Stimulated activated CD4-positive, alpha-beta T cell treated with anti-CD3 and anti-CD28 coated beads, Interleukin-1b, Interleukin-23, amount 100 ng/mL, for 4 hours (primary cell): Measurements from ENCODE around the gene IFNGR1.

ENCODE experiments used
- DNase-seq, 2 donors: peaks; one replicate each; pipeline ENCODE4 v3.0.0-alpha.2; 2020; ENCODE audit warnings: low read depth in 2 of 2

IFNGR1 gene

DNA sequence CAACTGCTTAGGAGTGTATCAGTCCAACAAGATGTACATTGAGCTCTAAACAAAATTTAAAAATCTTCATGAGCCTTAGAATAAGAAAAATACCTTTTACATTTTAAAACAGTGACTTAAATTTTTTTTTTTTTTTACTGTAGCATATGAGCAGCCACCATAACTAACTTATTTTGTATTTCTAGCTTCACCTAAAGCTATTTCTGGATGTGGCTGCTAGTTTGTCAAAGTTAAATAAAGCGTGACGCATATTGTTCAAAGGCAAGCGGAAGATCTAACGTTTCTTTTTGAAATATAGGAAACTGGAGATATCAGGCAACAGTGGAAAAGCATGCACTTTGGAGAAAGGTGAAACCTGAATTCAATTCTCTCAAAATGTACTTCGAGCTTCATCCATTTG lies 42.5 kb downstream of the IFNGR1 start:
- DNase-seq = no peak

DNA sequence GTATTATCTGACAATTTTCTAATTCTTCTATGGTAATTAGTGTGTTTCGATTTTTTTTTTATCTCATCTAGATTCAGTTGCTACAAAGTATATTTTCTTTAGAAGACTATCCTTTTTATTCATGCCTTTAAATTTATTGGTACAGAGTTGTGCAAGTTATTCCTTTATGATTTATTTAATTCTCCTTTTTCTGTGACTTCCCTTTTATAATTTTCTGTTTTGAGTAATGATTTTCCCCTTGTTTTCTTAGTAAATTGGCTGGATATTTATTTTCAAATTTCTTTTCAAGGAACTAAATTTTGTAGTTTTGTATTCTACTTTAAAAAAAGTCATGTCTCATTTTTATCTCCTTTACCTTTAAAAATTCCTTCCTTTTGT lies 43.3 kb downstream of the IFNGR1 start:
- no peak for DNase-seq

DNA sequence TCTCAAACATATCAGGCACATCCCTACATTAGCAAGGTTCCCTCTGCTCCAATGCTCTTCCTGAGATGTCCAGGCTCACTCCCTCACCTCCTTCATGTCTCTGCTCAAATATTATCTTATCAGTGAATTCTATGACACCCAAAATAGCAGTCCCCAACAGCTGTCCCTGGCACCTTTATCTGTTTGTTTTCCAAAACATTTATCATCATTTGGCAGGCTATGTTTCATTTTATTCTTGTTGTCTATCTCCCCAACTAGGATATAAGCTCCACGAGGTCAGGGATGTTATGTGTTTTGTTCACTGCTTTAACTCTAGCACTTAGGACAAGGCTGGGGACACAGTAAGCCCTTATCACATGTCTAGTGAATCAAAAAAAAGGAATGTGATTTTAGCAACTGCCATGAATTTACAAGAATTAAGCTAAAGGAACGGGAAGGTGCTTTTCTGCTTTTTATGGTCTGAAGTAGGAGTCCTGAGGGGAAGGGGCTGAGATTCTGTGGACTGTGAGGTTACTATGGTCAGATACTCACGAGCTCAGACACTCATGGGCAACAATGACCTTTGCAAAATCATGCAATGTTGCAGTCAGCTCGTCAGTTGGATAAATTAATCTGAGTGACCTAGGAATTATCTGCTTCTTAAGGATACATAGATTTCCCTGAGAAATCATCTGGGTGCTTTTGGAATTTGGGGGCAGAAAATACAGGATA lies 43.9 kb downstream of the IFNGR1 start:
- no peak for DNase-seq

DNA sequence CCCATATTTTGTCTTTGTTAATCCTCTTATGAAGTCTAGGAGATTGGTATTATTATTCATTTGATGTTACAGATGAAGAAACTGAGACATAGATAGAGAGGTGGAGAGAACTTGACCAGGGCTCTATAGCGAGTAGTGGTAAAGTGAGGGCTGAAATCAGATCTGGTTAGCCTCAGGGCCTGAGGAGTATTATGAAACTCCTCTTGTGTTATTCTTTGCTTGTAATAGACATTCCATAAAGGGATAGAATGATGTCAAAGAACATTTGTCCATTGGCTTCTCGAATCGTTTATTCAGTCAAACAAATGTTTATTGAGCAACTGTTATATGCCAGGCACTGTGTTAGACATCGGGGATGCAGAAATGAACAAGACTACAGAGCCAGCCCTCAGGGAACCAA lies 45.7 kb downstream of the IFNGR1 start, which contains the start of gene IL22RA2:
TSS of gene IL22RA2 (minus strand) at position 144 of the 400 bp plus-strand sequence. CDS start 11,895 bp downstream, outside the sequence.
- DNase-seq = no peak

DNA sequence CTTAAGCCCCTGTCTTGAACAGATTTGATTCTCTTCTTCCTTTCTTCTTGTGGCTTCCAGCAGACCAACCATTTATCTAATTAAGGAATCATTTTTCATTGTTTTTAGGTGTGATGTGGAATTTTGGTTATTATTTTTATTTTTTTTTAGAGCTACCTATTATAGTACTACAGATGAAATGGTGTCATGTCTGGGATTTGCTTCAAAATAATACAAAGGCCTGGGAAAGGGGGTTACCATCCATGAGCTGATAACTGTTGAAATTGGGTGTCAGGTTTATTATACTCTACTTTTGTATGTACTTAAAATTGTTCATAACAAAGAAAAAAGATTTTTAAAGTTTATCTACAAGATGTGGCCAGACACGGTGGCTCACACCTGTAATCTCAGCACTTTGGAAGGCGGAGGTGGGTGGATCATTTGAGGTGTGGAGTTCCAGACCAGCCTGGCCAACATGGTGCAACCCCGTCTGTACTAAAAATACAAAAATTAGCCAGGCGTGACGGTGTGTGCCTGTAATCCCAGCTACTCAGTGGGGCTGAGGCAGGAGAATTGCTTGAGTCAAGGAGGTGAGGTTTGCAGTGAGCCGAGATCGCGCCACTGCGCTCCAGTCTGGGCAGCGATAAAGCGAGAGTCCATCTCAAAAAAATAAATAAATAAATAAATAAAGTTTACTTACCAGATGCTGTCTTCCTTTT lies 46.3 kb downstream of the IFNGR1 start:
- no peak for DNase-seq

DNA sequence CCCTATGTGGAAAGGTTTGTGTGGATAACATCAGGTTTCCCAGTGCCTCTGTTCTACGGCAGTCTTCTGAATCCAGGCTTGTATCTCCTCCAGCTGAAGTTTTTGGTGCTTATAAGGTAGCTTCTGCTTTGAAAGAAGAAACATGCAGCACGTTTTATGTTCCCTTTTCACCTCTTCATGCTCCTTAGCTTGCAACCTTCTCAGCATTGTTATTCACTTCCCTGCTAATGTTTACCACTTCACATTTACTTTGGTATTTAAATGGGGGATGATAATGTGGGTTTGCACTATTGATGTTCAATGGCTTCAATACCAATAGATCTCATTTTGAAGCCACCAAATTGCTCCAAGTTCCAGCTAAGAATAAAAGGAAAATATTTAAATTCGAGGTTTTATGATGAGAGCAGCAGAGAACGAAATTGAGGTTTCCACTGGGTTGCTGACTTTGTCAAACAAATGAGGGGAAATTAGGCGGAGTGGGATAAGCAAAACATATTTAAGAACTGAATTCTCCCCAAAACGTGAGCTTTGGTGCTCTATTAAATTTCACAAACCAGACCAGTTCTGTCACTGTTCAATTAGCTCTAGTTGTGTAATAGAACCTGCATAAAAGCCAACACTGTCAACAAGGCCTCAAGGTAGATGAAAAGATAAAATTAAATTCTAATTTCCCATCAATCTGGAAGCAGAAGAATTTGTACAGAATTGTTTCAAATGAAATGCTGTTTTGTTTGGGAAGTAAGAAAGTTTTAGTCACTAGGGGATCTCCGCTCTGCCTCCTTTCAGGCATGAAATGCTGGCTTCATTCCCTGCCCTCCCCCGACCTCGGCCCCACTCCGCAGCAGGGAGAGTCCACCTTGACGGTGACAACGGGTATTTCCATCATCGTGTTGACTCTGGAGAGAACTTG lies 47.1 kb downstream of the IFNGR1 start:
- DNase-seq = no peak

DNA sequence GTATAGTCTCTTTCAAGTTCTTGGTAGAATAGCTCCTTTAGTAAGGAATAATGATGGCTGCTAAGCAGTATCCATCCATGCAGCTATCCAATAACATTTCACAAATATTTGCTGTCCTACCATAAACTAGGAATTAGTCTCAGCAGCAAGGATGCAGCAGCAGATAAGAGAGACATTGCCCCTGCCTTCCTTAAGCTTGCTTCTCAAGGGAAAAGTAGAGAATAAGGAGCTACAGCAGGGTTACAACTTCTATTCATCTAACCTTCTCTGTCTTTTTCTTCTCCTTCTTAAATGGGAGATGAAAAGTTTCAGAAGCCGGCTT lies 48.2 kb downstream of the IFNGR1 start:
- DNase-seq = no peak

DNA sequence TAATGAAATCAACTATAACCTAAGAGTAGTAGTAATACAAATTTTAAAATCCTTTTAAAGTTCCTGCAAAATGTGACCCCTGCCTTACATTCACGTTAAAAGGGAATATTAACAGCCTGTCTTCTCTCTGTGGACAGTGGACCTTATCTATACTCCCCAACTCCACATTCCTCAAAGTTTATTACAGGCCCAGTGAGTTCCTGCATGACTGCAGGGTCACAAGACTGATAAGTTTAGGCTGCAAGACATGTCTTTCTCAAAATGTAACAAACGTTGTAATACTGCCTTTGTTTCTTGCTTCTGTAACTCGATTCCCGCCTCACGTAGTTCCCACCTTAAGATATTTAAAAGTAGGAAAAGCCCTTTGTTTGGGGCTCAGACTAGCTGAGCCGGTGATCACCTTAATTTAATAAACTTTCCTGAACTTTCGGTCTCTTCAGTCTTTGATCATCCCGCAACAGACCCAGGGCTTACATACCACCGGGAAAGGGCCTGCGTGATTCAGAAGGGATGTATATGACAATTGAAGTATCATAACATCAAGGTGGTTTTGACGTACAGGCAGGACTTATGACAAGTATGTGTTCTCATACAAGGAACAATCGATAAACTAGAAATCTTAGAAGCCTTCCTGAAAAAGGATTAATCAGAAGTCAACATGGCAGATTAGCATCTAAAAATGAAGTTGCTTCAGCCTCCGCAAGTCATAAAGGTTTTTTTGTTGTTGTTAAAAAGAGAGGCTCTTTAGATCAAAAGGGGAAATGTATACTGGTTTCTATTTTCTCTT lies 48.7 kb downstream of the IFNGR1 start:
- no peak for DNase-seq

DNA sequence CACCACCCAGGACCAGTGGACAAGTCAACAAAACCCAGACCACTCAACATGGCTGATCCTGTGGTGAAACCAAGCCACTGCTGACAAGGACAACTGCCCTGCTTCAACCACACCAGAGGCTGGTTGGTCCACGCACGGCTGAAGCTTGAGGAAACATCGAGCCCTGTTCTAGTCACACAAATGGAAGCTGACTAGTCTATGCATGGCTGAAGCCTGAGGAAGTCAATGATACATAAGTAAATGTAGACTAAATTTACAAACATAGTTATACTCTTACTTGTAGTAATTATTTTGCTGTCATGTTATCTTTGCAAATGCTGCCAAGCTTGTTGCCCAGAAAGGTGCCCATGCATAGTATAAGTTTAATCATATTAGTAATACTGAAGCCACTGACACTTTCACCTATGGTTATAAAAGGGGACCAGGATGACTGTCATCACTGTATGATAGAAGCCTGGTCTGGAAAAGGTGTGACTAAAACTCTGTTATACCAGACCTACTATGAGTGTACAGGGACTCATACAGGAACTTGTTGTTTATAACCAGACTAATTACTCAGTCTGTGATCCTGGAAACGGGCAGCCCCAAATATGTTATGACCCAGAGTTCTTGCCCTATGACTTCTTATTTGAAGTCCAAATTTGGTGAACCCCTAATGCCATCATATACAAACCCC lies 51.3 kb downstream of the IFNGR1 start:
- no peak for DNase-seq

DNA sequence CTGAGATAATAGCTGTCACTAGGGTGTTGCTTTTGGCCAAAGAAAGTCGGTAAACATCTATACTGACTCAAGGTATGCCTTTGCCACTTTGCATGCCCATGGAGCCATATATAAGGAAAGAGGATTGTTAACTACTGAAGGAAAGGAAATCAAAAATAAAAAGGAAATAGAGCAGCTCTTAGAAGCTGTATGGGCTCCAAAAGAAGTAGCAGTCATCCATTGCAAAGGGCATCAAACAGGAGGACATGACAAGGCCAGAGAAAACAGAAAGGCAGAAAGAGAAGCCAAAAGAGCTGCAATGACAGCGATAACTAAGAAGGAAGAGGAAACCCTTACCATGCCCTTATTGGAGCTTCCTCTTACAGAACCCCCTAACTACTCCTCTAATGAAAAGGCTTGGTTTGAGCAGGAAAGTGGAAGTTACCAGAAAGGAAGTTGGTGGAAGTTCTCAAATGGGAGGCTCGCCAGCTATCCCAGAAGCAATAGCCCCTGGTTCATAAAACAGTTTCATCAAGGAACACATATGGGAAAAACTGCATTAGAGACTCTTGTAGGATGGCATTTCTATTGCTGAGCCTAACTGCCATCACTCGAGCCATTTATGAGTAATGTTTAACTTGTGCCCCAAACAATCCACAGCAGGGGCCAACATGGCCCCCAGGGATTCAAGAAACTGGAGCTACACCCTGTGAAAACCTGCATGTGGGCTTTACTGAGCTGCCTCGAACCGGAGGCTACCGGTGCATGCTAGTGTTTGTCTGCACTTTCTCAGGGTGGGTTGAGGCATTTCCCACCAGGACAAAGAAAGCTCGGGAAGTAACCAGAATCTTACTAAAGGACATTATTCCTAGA lies 52.7 kb downstream of the IFNGR1 start:
- no peak for DNase-seq

DNA sequence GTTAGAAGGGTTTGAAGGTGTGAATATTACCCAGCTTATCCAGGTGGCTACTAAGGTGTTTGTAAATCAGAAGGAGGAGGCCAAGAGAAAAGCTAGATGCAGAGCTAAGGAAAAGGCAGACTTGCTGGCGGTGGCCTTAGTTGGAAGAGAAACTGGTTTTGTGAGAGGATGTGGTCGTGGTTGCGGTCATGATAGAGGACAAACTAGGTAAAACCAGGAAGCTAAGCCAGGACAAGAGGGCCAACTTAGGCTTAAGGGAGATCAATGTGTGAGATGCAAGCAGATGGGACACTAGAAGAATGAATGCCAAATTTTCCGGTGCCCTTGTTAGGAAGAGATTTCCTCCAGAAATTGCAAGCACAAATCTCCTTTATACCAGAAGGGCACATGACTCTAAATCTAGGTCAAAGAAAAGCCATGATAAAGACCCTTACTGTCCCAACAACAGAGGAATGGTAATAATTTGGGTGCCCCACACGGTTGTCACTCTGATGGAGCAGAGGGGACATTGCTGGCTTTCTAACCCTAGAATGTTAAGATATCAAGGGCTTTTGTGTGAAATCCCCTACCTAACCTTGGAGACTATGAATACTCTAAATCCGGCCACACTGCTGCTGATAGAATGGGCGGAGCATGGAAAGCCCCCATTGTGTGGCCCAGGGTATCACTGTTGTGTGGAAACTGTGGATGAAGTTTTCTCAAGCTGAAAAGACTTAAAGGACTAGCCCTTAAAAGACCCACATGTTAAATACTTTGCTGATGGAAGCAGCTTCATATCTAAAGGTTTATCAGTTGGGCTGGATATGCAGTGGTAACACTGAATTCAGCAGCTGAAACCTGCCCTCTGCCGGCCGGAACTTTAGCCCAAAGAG lies 53.6 kb downstream of the IFNGR1 start:
- DNase-seq = peak in 1 of 2 donors; percentile 1

DNA sequence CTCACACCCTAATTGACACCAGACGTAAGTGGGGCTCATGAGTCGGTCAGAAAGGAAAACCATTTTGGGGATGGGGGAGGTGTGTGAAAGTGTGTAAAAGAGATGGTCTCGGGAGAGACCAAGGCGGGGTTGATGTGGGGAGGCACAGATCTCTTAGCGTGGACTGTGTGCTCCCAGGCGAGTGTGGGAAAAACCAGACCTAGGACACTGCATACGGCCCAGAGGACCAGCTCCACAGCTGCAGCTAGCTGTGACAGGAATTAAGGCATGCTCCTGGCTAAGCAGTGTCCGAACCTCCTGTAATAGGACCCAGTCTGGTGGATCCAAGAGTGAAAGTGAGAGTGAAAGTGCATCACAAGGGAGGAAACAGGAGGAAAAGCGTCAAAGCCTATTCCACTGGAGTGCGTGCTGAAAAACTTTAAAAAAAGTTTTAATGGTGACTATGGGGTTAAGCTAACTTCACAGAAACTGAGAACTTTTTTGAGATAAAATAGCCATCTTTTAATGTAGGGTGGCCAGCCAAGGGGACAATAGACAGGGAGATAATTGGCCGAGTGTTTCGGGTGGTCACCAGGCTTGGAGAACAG lies 55.4 kb downstream of the IFNGR1 start:
- no peak for DNase-seq

DNA sequence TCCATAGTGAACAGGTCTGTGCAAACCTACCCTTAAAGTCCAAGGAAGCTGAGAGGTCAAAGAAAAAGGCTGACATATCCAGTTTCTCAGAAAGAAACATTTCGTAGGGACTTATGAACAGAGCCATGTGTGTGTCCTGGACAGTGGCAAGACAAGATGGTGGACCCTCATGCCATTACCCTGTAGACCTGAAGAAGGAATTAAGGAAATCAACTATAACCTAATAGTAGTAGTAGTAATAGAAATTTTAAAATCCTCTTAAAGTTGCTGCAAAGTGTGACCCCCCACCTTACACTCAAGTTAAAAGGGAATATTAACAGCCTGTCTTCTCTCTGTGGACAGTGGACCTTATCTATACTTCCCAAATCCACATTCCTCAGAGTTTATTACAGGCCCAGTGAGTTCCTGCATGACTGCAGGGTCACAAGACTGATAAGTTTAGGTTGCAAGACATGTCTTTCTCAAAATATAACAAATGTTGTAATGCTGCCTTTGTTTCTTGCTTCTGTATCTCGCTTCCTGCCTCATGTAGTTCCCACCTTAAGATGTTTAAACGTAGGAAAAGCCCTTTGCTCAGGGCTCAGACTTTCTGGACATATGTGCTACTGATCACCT lies 56.4 kb downstream of the IFNGR1 start:
- DNase-seq = no peak

DNA sequence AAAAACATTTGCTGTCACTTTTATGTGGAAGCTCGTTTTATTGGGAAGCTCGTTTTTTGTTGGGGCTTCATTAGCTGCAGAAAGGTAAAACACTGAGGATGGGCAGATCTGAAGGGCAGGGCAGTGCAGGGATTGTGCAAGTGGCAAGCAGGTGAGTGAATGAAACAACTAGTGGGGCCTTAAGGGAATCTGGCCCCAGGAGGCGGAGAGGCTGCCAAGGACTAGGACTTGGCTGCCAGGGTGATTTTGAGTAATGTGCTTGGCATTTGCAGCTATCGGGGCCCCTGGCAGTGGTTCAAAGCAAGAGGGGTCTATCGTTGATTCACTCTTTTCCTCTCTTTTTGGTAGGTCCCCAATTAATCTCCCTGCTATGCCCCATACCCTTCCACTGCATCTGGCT lies 57.2 kb downstream of the IFNGR1 start:
- DNase-seq = no peak

DNA sequence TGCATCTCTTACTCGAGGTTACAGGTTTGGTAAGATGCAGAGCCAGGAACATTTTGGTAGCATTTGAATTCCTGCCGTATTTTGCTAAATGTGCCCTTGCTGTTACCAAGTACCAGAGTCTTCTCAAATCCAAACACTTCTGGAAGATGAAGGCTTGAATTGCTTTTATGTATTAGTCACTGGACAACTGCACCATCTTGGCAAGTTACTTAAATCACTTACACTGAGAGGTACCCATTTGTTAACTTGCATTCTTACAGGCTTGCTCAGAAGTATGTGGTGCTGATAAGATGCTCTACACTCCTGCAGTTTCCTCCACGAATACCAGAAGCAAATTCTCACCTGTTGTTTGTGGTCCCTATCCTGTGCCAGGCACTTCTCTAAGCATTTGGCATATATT lies 58.4 kb downstream of the IFNGR1 start:
- DNase-seq = no peak

DNA sequence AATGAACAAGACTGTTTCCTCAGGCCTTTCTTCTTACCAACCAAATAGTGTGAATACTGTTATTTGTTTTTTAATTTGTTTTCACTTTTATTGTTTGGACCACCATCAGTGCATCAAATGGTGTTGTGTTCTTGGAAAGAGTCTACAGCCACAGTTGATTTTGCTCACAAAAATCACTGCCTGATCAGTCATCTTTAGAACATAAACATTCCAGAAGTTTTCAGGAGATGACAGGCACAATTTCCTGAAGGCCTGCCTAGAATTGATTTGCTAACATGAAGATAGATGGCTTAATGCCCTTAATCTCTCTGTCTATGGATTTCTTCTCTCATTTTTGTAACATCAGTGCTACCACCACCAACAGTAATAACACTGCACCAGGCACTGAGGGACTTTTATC lies 59.3 kb downstream of the IFNGR1 start:
- DNase-seq = no peak

DNA sequence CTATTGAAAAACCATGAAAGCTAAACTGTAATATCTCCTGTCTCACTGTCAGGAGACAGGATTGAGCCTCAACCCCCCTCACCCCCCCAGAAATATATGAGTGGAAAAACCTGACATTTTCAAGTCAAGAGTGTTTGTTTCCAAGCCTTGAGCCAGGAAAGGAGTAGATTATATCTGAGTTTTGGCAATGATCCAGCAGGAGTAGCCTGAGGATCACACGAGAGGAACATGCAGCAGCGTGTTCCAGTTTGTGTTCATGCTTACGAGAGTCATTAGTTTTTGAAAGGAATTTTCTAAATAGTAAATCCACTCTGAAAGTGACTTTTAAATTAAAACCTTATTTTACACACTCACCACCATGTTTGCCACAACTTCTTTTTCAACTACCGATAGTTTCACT lies 61.6 kb downstream of the IFNGR1 start:
- DNase-seq = no peak

DNA sequence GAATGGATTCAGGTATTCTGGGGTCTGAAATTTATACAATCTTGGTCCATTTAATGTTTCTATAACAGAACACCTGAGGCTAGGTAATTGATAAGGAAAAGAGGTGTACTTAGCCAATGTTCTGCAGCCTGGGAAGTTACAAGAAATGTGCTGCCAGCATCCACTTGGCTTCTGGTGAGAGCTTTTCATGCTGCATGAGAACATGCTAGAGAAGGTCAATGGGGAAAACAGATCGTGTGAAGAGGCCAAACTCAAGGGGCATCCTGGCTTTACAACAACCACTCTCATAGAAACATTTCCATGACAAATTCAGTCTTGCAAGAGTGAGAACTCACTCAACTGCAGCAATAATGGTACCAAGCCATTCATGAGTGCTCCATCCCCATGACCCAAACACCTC lies 62.5 kb downstream of the IFNGR1 start:
- DNase-seq = no peak

DNA sequence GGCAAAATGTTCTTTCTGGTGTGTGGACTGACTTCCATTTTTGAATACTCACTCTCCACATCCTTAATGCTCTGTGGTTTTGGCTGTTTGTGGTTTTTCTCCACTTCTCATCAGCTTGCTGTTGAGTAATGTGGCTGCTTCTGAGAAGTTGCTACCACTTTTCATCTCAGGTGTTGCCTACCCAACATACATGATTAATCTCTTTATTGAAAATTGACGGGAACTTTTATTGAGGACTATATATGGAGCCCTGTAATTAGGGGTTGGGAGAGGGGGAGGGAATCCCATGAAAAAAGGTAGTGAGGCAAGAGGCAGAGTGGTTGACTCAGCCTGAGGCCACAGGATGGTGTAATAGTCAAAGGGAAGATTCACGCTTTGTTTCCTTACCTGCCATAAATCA lies 63.4 kb downstream of the IFNGR1 start:
- no peak for DNase-seq
